ENCODE results near the gene ATP11C.

Gene ATP11C

DNA sequence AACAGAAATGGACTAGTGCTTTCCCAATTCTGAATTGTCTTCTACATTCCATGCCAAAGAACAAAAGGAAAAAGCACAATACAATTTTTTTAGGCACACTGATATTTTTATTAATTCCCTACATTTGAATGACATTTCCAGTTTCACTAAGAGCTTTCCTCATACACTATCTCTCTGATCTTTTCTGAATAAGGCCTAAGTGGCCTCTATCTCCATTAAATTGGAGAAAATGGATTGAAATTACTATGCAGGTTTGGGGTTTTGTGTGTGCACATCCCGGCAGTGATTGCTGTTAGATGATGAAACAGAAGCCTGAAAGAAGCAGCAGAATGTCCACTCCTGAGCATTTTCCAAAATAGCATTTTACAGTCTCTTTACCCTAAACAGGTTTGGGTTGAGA, 104.0 kb downstream of the ATP11C start:
- Histone ChIP-seq H3K4me1 (peaks cover 7% of the 10 kb centered on the region; the same call in 1 of the 2 replicates), H3K27me3 (no peaks in the 10 kb centered on the region), H3K4me3 (ENCODE audit: low read depth, low read length) (no peak overlapping the region; the same call in 1 of the 2 replicates), H3K9me3 (no peaks in the 10 kb centered on the region), H3K36me3 (no peaks in the 10 kb centered on the region)
- DNase-seq = no peak
- TF ChIP-seq CTCF (IDR thresholded peaks at IDR 0.05; ENCODE audit: low read depth, low read length) = no peak

DNA sequence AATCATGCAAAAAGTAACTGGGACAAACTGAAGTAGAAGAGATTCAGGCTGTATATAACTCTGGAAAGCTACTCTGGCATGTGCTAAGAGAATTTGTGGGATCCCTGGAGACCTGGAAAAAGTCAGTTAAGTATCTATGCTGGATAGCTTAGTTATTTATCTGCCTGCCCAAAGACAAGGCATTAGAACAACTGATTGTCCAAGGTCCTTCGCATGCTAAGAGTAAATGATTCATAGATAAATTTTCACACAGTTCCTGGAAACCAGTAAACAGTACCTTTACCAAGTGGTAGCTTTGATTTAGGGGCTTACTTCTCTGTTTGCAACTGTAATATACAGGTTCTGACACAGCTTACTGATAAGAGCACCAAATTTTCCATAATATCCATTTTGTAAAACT, 104.8 kb downstream of the ATP11C start:
- no peaks in the 10 kb centered on the region for H3K9me3 ChIP-seq
- no peaks in the 10 kb centered on the region for H3K27me3 ChIP-seq
- TF ChIP-seq CTCF (IDR thresholded peaks at IDR 0.05; ENCODE audit: low read depth, low read length) = no peak
- H3K4me3 ChIP-seq (ENCODE audit: low read depth, low read length) = no peak overlapping the region
- peaks cover 7% of the 10 kb centered on the region; the same call in 1 of the 2 replicates for H3K4me1 ChIP-seq
- H3K36me3 ChIP-seq = no peaks in the 10 kb centered on the region
- no peak for DNase-seq

DNA sequence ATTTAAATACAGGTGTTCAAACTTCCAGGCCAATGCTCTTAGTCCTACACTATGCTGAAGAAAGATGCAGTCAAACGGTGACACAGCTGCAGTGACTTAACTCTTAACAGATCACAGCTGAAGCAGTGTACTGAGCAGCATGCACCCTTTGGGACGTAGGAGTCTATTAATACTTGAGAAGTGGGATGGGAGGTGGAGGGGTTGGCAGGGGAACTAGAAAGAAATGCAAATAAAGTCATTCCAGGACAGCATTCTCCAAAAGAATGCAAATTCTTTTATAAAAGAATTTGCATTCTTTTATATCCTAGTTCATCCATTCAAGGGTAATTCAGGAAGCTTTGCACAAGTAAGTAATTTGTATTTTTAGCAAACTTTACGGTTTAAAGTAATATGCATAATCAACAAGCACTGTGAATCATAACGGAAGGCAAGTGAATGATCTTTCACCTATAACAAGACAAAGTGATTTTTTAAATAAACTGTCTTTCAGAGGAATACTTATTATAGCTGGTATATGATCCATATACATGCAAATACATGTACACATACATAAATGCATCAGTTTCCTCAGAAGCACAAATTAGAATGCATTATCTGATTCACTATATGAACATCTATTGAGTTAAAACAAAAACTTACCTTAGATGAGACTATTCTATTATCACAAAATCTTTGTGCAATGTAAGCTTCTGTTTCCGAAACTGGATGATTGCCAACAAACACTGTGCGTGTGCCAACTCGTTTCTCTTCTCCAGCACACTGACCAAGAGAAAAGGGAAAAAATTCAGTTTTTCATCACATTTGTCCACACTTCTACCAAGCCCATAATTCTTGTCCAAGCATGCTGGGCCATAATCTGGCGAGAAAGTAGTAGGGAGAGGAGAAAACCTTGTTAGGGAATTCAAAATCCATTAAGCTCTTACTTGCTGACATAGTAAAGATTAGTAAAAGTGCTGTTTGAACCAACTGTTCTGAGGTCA, 106.5 kb downstream of the ATP11C start:
- Histone ChIP-seq H3K27me3 (no peaks in the 10 kb centered on the region), H3K4me3 (ENCODE audit: low read depth, low read length) (no peak overlapping the region), H3K36me3 (no peaks in the 10 kb centered on the region), H3K4me1 (no peaks in the 10 kb centered on the region; the same call in 1 of the 2 replicates), H3K9me3 (no peaks in the 10 kb centered on the region)
- DNase-seq = peak; percentile 13
- TF ChIP-seq CTCF (IDR thresholded peaks at IDR 0.05; ENCODE audit: low read depth, low read length) = no peak

GRCh38 chrX:139825618-139826017, 107.2 kb downstream of the ATP11C start:
- H3K4me3 ChIP-seq (ENCODE audit: low read depth, low read length) = no peak overlapping the region
- H3K9me3 ChIP-seq = no peaks in the 10 kb centered on the region
- no peaks in the 10 kb centered on the region for H3K27me3 ChIP-seq
- DNase-seq = no peak
- no peak for TF ChIP-seq CTCF (IDR thresholded peaks at IDR 0.05; ENCODE audit: low read depth, low read length)
- H3K4me1 ChIP-seq = no peaks in the 10 kb centered on the region; the same call in 1 of the 2 replicates
- H3K36me3 ChIP-seq = no peaks in the 10 kb centered on the region

DNA sequence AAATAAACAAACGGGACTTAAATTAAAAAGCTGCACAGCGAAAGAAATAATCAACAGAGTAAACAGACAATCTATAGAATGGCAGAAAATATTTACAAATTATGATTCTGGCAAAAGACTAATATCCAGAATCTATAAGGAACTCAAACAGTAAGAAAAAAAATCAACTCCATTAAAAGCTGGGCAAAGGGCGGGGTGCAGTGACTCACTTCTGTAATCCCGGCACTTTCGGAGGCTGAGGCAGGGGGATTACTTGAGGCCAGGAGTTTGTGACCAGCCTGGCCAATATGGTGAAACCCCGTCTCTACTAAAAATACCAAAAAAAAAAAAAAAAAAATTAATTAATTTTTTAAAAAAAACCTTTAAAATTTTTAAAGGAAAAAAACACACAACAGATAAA, 109.0 kb downstream of the ATP11C start:
- DNase-seq = no peak
- Histone ChIP-seq H3K4me3 (ENCODE audit: low read depth, low read length) (no peak overlapping the region), H3K9me3 (no peaks in the 10 kb centered on the region), H3K36me3 (no peaks in the 10 kb centered on the region), H3K27me3 (no peaks in the 10 kb centered on the region), H3K4me1 (no peaks in the 10 kb centered on the region; the same call in 1 of the 2 replicates)
- TF ChIP-seq CTCF (IDR thresholded peaks at IDR 0.05; ENCODE audit: low read depth, low read length) = no peak
